Measurements from ENCODE around the gene UBQLN1.

Gene UBQLN1

DNA sequence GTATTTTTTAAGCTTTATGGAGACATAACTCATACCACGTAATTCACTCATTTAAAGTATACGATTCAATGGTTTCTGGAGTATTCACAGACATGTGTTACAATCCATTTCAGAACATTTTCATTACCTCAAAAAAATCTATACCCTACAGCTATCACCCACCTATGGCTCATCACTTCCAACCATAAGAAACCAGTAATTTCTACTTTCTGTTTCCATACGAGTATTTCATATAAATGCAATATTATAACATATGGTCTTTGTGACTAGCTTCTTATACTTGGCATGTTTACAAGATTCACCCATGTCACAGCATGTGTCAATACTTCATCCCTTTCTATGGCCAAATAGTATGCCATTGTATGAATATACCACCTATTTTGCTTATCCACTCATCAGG, 18.8 kb downstream of the UBQLN1 start:
- TF ChIP-seq, protein P1, sequence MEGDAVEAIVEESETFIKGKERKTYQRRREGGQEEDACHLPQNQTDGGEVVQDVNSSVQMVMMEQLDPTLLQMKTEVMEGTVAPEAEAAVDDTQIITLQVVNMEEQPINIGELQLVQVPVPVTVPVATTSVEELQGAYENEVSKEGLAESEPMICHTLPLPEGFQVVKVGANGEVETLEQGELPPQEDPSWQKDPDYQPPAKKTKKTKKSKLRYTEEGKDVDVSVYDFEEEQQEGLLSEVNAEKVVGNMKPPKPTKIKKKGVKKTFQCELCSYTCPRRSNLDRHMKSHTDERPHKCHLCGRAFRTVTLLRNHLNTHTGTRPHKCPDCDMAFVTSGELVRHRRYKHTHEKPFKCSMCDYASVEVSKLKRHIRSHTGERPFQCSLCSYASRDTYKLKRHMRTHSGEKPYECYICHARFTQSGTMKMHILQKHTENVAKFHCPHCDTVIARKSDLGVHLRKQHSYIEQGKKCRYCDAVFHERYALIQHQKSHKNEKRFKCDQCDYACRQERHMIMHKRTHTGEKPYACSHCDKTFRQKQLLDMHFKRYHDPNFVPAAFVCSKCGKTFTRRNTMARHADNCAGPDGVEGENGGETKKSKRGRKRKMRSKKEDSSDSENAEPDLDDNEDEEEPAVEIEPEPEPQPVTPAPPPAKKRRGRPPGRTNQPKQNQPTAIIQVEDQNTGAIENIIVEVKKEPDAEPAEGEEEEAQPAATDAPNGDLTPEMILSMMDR (IDR thresholded peaks at IDR 0.05; ENCODE audit: low read depth, low read length): no peak
- no peak overlapping the region for H3K4me3 ChIP-seq (ENCODE audit: low read depth, low read length)

DNA sequence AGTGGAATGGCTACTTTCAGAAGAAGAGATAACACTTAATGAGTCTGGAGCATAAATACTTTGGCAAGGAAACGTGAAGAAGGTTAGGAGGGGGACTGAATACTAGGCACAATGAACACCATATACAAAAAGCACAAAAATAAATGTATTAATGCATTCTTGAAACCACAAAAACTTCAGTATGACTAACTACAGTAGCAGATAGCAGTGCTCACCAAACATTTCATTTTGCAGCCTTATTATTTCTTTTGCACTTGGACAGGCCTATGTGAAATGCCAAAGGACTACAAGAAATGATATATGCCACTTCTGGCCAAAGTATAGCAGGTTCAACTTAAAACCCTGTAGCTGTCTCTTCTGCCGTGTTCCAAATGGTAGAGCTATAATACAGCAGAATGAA, 26.3 kb downstream of the UBQLN1 start:
- TF ChIP-seq, protein P1 (IDR thresholded peaks at IDR 0.05; ENCODE audit: low read depth, low read length): no peak
- no peak overlapping the region for H3K4me3 ChIP-seq (ENCODE audit: low read depth, low read length)

DNA sequence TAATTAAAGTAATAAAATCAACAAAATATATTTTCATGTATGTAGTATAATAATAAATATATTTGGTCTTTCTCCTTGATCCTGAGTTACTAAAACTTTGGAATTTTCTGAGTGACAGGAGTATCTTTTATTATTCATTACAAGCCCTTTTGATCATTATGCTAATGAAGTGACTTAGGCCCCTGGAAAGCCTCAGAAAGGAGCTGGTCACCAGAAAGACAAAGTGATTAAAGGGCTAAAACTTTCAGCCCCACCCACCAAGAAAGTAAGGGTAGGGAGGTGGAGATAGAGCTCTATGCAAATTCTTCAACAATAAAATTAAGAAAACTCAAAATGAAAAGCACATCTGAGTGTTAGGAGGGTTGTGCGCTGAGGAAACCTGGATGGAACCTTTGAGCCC, 27.5 kb downstream of the UBQLN1 start:
- TF ChIP-seq, protein P1 (IDR thresholded peaks at IDR 0.05; ENCODE audit: low read depth, low read length): no peak
- H3K4me3 ChIP-seq (ENCODE audit: low read depth, low read length): no peak overlapping the region

DNA sequence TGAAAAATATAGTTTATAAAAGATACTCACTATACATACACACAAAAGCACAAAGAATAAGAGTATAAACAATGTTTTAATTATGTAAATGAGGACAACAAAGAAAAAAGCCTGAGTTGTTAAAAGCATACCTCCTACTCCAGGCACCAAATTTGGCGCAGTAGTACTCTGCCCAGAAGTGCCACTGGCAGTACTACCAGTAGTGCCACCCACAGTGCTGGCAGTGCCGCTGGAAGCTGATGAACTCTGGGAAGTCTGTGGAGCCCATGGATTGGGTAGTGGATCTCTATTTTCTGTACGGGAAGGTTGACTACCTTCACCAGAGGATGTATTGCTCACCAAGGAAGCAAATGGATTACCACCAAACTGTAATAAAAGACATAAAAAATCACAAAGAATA, 30.2 kb downstream of the UBQLN1 start:
- TF ChIP-seq, protein P1 (IDR thresholded peaks at IDR 0.05; ENCODE audit: low read depth, low read length): no peak
- no peak overlapping the region for H3K4me3 ChIP-seq (ENCODE audit: low read depth, low read length)

DNA sequence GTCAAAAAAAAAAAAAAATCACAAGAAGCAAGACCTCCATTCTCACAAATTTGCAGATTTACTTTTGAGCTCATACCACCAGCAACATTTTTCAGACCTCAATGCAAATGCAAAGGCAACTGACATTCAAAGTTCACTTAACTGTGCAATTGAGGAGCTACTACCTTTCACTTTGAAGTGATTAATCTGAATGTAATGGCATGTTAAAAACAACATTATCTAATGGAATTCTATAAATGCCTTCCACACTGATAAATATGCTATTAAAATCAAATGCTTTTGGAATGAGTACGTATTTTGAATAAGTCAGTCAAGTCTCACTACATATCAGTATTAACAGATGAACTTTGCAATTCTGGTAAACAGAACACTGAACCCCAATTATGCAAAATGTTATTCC, 32.3 kb downstream of the UBQLN1 start:
- TF ChIP-seq, protein P1 (IDR thresholded peaks at IDR 0.05; ENCODE audit: low read depth, low read length): no peak
- no peak overlapping the region for H3K4me3 ChIP-seq (ENCODE audit: low read depth, low read length)

DNA sequence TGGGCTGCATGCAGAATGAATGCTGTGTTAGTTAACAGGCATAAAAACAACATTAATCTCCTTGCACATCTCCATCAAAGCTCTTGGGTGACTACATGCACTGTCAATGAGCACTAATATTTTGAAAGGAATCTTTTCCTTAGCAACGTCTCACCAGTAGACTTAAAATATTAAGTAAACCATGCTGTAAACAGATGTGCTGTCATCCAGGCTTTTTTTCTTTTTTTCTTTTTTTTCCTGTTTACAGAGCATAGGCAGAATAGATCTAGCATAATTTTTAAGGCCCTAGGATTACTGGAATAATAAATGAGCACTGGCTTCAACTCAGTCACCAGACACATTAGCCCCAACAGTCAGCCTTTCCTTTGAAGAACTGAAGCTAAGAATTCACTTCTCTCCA, 36.3 kb downstream of the UBQLN1 start:
- TF ChIP-seq, protein P1 (IDR thresholded peaks at IDR 0.05; ENCODE audit: low read depth, low read length): no peak
- no peak overlapping the region for H3K4me3 ChIP-seq (ENCODE audit: low read depth, low read length)

DNA sequence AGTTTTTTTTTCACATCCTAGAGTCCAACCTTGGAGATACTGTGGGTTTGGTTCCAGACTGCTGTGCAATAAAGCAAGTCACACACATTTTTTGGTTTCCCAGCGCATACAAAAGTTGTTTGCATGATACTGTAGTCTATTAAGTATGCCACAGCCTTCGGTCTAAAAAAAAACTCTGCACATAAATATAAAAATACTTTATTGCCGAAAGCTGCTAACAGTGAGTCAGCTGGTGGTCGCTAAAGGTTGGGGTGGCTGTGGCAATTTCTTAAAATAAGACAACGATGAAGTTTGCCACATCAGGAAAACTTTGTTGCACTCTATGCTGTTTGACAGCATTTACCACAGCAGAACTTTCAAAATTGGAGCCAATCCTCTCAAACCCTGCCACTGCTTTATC, 37.4 kb downstream of the UBQLN1 start:
- TF ChIP-seq, protein P1 (IDR thresholded peaks at IDR 0.05; ENCODE audit: low read depth, low read length): no peak
- no peak overlapping the region for H3K4me3 ChIP-seq (ENCODE audit: low read depth, low read length)

All from WI38 (cell line).